GM23338 (cell line): ENCODE data around the gene SLC30A10. TPM values are rescaled to one million over a fixed set of nuclear protein-coding genes. Genes with fewer than 3 reads are reported as not detected.

Source experiments
- ATAC-seq: fragments of 200-7000 bp; cut with Tn5 transposase; 3 replicates; pipeline ENCODE4 v1.9.1; 2020
- DNase-seq: peaks from one replicate; pipeline ENCODE4 v3.0.0-alpha.2; 2015; ENCODE audit warnings: low spot score
- H2AFZ ChIP-seq: fragments of 200-600 bp; sonication (generic); 2 replicates; pipeline ENCODE4 v1.8.0; 2016; ENCODE audit warnings: antibody characterized with exemption, mild to moderate bottlenecking, moderate library complexity
- H3F3A ChIP-seq: fragments of 200-600 bp; sonication (generic); replicated peaks from 2 replicates; pipeline ENCODE4 v1.8.0; 2017; ENCODE audit warnings: antibody characterized with exemption, mixed run types, low read depth
- H3K27ac ChIP-seq: fragments of 200-600 bp; sonication (generic); 2 replicates; pipeline ENCODE4 v1.6.1; 2016; ENCODE audit warnings: low read depth
- H3K27me3 ChIP-seq: fragments of 200-600 bp; sonication (generic); 2 replicates; pipeline ENCODE4 v1.8.0; 2016; ENCODE audit warnings: mild to moderate bottlenecking, mixed run types, moderate library complexity; ENCODE audit not compliant: insufficient read depth
- H3K36me3 ChIP-seq: fragments of 200-600 bp; sonication (generic); 2 replicates; pipeline ENCODE4 v1.8.0; 2016; ENCODE audit warnings: mild to moderate bottlenecking; ENCODE audit not compliant: insufficient read depth
- H3K4me1 ChIP-seq: fragments of 200-600 bp; sonication (generic); 2 replicates; pipeline ENCODE4 v1.8.0; 2016; ENCODE audit warnings: mild to moderate bottlenecking, moderate library complexity; ENCODE audit not compliant: insufficient read depth
- H3K4me2 ChIP-seq: fragments of 200-600 bp; sonication (generic); 2 replicates; pipeline ENCODE4 v1.7.1; 2017; ENCODE audit warnings: mixed run types
- H3K4me3 ChIP-seq: fragments of 200-600 bp; sonication (generic); 2 replicates; pipeline ENCODE4 v1.6.1; 2016; ENCODE audit warnings: mixed run types
- H3K79me2 ChIP-seq: fragments of 200-600 bp; sonication (generic); replicated peaks from 2 replicates; pipeline ENCODE4 v1.8.0; 2017; ENCODE audit warnings: mild to moderate bottlenecking; ENCODE audit not compliant: insufficient read depth
- H3K9me2 ChIP-seq: fragments of 200-600 bp; sonication (generic); 2 replicates; pipeline ENCODE4 v1.8.0; 2017; ENCODE audit not compliant: insufficient read depth
- H4K20me1 ChIP-seq: fragments of 200-600 bp; sonication (generic); replicated peaks from 2 replicates; pipeline ENCODE4 v1.8.0; 2017; ENCODE audit warnings: mild to moderate bottlenecking; ENCODE audit not compliant: insufficient read depth
- H3K27ac Mint-ChIP-seq: 2 replicates; pipeline ENCODE4 v1.8.0; 2020; ENCODE audit warnings: inconsistent platforms, mild to moderate bottlenecking, moderate library complexity, mixed read lengths
- H3K27me3 Mint-ChIP-seq: 3 replicates; pipeline ENCODE4 v1.8.0; 2022; ENCODE audit warnings: low read depth, mild to moderate bottlenecking, moderate library complexity, mixed read lengths, inconsistent platforms; ENCODE audit not compliant: insufficient read depth, poor library complexity
- H3K36me3 Mint-ChIP-seq: 3 replicates; pipeline ENCODE4 v1.8.0; 2021; ENCODE audit warnings: low read depth, mild to moderate bottlenecking, inconsistent platforms, moderate library complexity, mixed read lengths
- H3K4me1 Mint-ChIP-seq: 3 replicates; pipeline ENCODE4 v1.8.0; 2020; ENCODE audit warnings: mild to moderate bottlenecking, inconsistent platforms, mixed read lengths
- H3K4me3 Mint-ChIP-seq: 3 replicates; pipeline ENCODE4 v1.8.0; 2021; ENCODE audit warnings: moderate library complexity, mild to moderate bottlenecking, inconsistent platforms, mixed read lengths
- H3K9me3 Mint-ChIP-seq: 3 replicates; pipeline ENCODE4 v1.8.0; 2020; ENCODE audit warnings: moderate library complexity, mild to moderate bottlenecking, inconsistent platforms, mixed read lengths
- CREB1 ChIP-seq: fragments of 250-450 bp; sonication (Bioruptor Pico); IDR thresholded peaks from 2 replicates; pipeline ENCODE4 v1.5.0; 2020; ENCODE audit warnings: low read depth, mild to moderate bottlenecking, moderate library complexity
- CTCF ChIP-seq, 2 experiments: fragments of 200-600 bp in 1 of 2; sonication (generic) in 1 of 2; conservative IDR thresholded peaks; 2 replicates each; pipeline versions ENCODE4 v1.5.1 to v1.6.1; 2016 to 2017; ENCODE audit warnings: antibody characterized with exemption in 2 of 2, low read depth in 2 of 2, mild to moderate bottlenecking in 2 of 2, moderate library complexity in 1 of 2
- EZH2 ChIP-seq: fragments of 200-600 bp; sonication (generic); IDR thresholded peaks from one replicate; pipeline ENCODE4 v1.8.0; 2017; ENCODE audit warnings: antibody characterized with exemption, mild to moderate bottlenecking, low read depth; ENCODE audit not compliant: unreplicated experiment
- EZH2phosphoT487 ChIP-seq: fragments of 200-600 bp; sonication (generic); IDR thresholded peaks from one replicate; pipeline ENCODE4 v1.8.1; 2018; ENCODE audit warnings: antibody characterized with exemption; ENCODE audit not compliant: unreplicated experiment
- JUNB ChIP-seq: IDR thresholded peaks from one replicate; pipeline ENCODE4 v1.6.1; 2016; ENCODE audit warnings: antibody characterized with exemption; ENCODE audit not compliant: unreplicated experiment
- NANOG ChIP-seq: IDR thresholded peaks from 2 replicates; pipeline ENCODE4 v1.6.1; 2016; ENCODE audit warnings: antibody characterized with exemption, borderline replicate concordance
- POLR2AphosphoS5 ChIP-seq: IDR thresholded peaks from 2 replicates; pipeline ENCODE4 v1.6.1; 2016; ENCODE audit warnings: antibody characterized with exemption, low read depth
- STAT1 ChIP-seq: IDR thresholded peaks from one replicate; pipeline ENCODE4 v1.6.1; 2016; ENCODE audit warnings: antibody characterized with exemption; ENCODE audit not compliant: unreplicated experiment
- ZNF114 ChIP-seq: fragments of 250-450 bp; sonication (Bioruptor Pico); IDR thresholded peaks from 2 replicates; pipeline ENCODE4 v1.5.0; 2020; ENCODE audit warnings: mild to moderate bottlenecking, moderate library complexity
- ZNF331 ChIP-seq: fragments of 250-450 bp; sonication (Bioruptor Pico); IDR thresholded peaks from 2 replicates; pipeline ENCODE4 v1.5.0; 2020; ENCODE audit warnings: low read depth, mild to moderate bottlenecking, moderate library complexity
- polyA plus RNA-seq: library from polyadenylated mRNA; unstranded; fragments of >200 nt; fragmentation: Nextera tagmentation; extraction: Ambion mirVana; gene quantifications from 2 replicates; pipeline ENCODE4 v1.2.1, GENCODE V29; 2016
- total RNA-seq: library from RNA; depleted of rRNA; stranded (reverse); fragments of >200 nt; shearing (Covaris generic); gene quantifications from 2 replicates; pipeline ENCODE4 v1.2.3, GENCODE V29; 2014
- TF ChIP-seq, protein P1 (sequence below): IDR thresholded peaks from 2 replicates; pipeline ENCODE4 v1.6.1; 2016; ENCODE audit warnings: antibody characterized with exemption
- TF ChIP-seq, protein P2 (sequence below): fragments of 250-450 bp; sonication (Bioruptor Pico); IDR thresholded peaks from 2 replicates; pipeline ENCODE4 v1.5.0; 2020; ENCODE audit warnings: mild to moderate bottlenecking, moderate library complexity
- TF ChIP-seq, protein P3 (sequence below): IDR thresholded peaks from one replicate; pipeline ENCODE4 v1.6.1; 2018; ENCODE audit warnings: antibody characterized with exemption; ENCODE audit not compliant: unreplicated experiment

SLC30A10 gene
- total and polyA plus RNA-seq, 2 experiments from 2014 or later, result 0.47 to 1.1 TPM

GRCh38 chr1:219945795-219946194 is 17.4 kb upstream of the SLC30A10 start:
- Histone ChIP-seq H3K36me3 (no peaks in the 10 kb centered on the region), H3K79me2 (no peaks in the 10 kb centered on the region), H3K4me2 (no peak overlapping the region), H3K4me1 (no peaks in the 10 kb centered on the region), H3F3A (no peaks in the 10 kb centered on the region), H2AFZ (no peak overlapping the region), H4K20me1 (no peaks in the 10 kb centered on the region), H3K4me3 (no peak overlapping the region), H3K27ac (no peak overlapping the region), H3K27me3 (no peaks in the 10 kb centered on the region), H3K9me2 (no peaks in the 10 kb centered on the region)
- no peak for TF ChIP-seq CTCF (conservative IDR thresholded peaks at IDR 0.05; ENCODE audit: low read depth in 2 of 2)
- no peak for TF ChIP-seq EZH2
- TF ChIP-seq EZH2phosphoT487, result no peak
- TF ChIP-seq POLR2AphosphoS5, result no peak
- TF ChIP-seq CREB1 (CRISPR knock-in tag), result no peak
- TF ChIP-seq NANOG, result no peak
- no peak for TF ChIP-seq JUNB
- TF ChIP-seq, protein P1, sequence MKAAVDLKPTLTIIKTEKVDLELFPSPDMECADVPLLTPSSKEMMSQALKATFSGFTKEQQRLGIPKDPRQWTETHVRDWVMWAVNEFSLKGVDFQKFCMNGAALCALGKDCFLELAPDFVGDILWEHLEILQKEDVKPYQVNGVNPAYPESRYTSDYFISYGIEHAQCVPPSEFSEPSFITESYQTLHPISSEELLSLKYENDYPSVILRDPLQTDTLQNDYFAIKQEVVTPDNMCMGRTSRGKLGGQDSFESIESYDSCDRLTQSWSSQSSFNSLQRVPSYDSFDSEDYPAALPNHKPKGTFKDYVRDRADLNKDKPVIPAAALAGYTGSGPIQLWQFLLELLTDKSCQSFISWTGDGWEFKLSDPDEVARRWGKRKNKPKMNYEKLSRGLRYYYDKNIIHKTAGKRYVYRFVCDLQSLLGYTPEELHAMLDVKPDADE, result no peak
- TF ChIP-seq, protein P2, sequence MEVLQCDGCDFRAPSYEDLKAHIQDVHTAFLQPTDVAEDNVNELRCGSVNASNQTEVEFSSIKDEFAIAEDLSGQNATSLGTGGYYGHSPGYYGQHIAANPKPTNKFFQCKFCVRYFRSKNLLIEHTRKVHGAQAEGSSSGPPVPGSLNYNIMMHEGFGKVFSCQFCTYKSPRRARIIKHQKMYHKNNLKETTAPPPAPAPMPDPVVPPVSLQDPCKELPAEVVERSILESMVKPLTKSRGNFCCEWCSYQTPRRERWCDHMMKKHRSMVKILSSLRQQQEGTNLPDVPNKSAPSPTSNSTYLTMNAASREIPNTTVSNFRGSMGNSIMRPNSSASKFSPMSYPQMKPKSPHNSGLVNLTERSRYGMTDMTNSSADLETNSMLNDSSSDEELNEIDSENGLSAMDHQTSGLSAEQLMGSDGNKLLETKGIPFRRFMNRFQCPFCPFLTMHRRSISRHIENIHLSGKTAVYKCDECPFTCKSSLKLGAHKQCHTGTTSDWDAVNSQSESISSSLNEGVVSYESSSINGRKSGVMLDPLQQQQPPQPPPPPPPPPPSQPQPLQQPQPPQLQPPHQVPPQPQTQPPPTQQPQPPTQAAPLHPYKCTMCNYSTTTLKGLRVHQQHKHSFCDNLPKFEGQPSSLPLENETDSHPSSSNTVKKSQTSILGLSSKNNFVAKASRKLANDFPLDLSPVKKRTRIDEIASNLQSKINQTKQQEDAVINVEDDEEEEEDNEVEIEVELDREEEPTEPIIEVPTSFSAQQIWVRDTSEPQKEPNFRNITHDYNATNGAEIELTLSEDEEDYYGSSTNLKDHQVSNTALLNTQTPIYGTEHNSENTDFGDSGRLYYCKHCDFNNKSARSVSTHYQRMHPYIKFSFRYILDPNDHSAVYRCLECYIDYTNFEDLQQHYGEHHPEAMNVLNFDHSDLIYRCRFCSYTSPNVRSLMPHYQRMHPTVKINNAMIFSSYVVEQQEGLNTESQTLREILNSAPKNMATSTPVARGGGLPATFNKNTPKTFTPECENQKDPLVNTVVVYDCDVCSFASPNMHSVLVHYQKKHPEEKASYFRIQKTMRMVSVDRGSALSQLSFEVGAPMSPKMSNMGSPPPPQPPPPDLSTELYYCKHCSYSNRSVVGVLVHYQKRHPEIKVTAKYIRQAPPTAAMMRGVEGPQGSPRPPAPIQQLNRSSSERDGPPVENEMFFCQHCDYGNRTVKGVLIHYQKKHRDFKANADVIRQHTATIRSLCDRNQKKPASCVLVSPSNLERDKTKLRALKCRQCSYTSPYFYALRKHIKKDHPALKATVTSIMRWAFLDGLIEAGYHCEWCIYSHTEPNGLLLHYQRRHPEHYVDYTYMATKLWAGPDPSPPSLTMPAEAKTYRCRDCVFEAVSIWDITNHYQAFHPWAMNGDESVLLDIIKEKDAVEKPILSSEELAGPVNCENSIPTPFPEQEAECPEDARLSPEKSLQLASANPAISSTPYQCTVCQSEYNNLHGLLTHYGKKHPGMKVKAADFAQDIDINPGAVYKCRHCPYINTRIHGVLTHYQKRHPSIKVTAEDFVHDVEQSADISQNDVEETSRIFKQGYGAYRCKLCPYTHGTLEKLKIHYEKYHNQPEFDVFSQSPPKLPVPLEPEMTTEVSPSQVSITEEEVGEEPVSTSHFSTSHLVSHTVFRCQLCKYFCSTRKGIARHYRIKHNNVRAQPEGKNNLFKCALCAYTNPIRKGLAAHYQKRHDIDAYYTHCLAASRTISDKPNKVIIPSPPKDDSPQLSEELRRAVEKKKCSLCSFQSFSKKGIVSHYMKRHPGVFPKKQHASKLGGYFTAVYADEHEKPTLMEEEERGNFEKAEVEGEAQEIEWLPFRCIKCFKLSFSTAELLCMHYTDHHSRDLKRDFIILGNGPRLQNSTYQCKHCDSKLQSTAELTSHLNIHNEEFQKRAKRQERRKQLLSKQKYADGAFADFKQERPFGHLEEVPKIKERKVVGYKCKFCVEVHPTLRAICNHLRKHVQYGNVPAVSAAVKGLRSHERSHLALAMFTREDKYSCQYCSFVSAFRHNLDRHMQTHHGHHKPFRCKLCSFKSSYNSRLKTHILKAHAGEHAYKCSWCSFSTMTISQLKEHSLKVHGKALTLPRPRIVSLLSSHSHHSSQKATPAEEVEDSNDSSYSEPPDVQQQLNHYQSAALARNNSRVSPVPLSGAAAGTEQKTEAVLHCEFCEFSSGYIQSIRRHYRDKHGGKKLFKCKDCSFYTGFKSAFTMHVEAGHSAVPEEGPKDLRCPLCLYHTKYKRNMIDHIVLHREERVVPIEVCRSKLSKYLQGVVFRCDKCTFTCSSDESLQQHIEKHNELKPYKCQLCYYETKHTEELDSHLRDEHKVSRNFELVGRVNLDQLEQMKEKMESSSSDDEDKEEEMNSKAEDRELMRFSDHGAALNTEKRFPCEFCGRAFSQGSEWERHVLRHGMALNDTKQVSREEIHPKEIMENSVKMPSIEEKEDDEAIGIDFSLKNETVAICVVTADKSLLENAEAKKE (CRISPR knock-in tag), result no peak
- TF ChIP-seq, protein P3, sequence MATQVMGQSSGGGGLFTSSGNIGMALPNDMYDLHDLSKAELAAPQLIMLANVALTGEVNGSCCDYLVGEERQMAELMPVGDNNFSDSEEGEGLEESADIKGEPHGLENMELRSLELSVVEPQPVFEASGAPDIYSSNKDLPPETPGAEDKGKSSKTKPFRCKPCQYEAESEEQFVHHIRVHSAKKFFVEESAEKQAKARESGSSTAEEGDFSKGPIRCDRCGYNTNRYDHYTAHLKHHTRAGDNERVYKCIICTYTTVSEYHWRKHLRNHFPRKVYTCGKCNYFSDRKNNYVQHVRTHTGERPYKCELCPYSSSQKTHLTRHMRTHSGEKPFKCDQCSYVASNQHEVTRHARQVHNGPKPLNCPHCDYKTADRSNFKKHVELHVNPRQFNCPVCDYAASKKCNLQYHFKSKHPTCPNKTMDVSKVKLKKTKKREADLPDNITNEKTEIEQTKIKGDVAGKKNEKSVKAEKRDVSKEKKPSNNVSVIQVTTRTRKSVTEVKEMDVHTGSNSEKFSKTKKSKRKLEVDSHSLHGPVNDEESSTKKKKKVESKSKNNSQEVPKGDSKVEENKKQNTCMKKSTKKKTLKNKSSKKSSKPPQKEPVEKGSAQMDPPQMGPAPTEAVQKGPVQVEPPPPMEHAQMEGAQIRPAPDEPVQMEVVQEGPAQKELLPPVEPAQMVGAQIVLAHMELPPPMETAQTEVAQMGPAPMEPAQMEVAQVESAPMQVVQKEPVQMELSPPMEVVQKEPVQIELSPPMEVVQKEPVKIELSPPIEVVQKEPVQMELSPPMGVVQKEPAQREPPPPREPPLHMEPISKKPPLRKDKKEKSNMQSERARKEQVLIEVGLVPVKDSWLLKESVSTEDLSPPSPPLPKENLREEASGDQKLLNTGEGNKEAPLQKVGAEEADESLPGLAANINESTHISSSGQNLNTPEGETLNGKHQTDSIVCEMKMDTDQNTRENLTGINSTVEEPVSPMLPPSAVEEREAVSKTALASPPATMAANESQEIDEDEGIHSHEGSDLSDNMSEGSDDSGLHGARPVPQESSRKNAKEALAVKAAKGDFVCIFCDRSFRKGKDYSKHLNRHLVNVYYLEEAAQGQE, result no peak
- no peak for TF ChIP-seq ZNF331
- no peak for TF ChIP-seq STAT1
- TF ChIP-seq ZNF114 (CRISPR knock-in tag), result no peak
- Mint-ChIP-seq H3K4me1 (no peaks in the 10 kb centered on the region), H3K36me3 (no peaks in the 10 kb centered on the region), H3K9me3 (peaks cover 4% of the 10 kb centered on the region; the same call in 2 of the 3 replicates), H3K4me3 (no peak overlapping the region), H3K27ac (no peak overlapping the region), H3K27me3 (no peaks in the 10 kb centered on the region)
- DNase-seq, result no peak
- no peak for ATAC-seq
